ENCODE results near the gene CDKAL1.
"Not testable (repeated sequence)": the region's sequence is repeated elsewhere in the genome, so short reads cannot be mapped to it uniquely, and the experiment has no call there.

CDKAL1 gene

DNA sequence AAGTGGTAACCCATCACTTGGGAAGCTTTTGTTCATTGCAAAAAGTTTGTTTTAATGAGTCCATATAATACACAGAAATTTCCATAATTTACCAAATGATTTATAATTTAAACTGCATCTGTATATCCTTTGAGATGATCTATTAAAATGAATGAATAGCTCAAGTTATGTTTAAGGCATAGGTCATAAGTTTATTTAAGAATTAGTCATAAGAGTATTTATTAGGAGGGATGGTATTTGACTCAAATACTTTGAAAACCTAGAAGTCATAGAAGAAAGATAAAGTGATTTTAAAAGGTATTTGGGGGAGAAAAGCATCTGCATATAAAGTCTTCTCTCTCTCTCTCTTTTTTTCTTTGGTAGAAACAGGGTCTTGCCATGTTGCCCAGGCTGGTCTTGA, 388.5 kb downstream of the CDKAL1 start:
- H3K27me3 ChIP-seq (ENCODE audit: insufficient read depth, low read length, poor library complexity): no peaks in the 10 kb centered on the region
- DNase-seq (no peak), ATAC-seq (ENCODE audit: insufficient read depth, low read depth) (no peak)
- H3K9ac ChIP-seq (ENCODE audit: low read depth, low read length): no peak overlapping the region
- TF ChIP-seq, protein P1, sequence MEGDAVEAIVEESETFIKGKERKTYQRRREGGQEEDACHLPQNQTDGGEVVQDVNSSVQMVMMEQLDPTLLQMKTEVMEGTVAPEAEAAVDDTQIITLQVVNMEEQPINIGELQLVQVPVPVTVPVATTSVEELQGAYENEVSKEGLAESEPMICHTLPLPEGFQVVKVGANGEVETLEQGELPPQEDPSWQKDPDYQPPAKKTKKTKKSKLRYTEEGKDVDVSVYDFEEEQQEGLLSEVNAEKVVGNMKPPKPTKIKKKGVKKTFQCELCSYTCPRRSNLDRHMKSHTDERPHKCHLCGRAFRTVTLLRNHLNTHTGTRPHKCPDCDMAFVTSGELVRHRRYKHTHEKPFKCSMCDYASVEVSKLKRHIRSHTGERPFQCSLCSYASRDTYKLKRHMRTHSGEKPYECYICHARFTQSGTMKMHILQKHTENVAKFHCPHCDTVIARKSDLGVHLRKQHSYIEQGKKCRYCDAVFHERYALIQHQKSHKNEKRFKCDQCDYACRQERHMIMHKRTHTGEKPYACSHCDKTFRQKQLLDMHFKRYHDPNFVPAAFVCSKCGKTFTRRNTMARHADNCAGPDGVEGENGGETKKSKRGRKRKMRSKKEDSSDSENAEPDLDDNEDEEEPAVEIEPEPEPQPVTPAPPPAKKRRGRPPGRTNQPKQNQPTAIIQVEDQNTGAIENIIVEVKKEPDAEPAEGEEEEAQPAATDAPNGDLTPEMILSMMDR (IDR thresholded peaks at IDR 0.05; ENCODE audit: borderline replicate concordance, extremely low read depth, low read length, poor library complexity, severe bottlenecking): no peak
- TF ChIP-seq EZH2 (IDR thresholded peaks at IDR 0.05; ENCODE audit: borderline replicate concordance, low read depth, low read length, severe bottlenecking): no peak
- H2AFZ ChIP-seq (ENCODE audit: low read depth, low read length): no peak overlapping the region
- no peak overlapping the region for H3K4me2 ChIP-seq (ENCODE audit: insufficient read depth, low read length)
- H3K36me3 ChIP-seq (ENCODE audit: insufficient read depth, low read length): no peaks in the 10 kb centered on the region
- H3K27ac ChIP-seq (ENCODE audit: low read length): no peak overlapping the region
- no peak overlapping the region for H3K4me3 ChIP-seq (ENCODE audit: low read depth in 1 of 2, low read length in 2 of 2)
- no peaks in the 10 kb centered on the region for H3K9me3 ChIP-seq (ENCODE audit: insufficient read depth, low read length, severe bottlenecking)
- H4K20me1 ChIP-seq (ENCODE audit: insufficient read depth, low read length): no peaks in the 10 kb centered on the region
- H3K79me2 ChIP-seq (ENCODE audit: insufficient read depth, low read length): no peaks in the 10 kb centered on the region
- H3K4me1 ChIP-seq (ENCODE audit: insufficient read depth, low read length): no peaks in the 10 kb centered on the region

DNA sequence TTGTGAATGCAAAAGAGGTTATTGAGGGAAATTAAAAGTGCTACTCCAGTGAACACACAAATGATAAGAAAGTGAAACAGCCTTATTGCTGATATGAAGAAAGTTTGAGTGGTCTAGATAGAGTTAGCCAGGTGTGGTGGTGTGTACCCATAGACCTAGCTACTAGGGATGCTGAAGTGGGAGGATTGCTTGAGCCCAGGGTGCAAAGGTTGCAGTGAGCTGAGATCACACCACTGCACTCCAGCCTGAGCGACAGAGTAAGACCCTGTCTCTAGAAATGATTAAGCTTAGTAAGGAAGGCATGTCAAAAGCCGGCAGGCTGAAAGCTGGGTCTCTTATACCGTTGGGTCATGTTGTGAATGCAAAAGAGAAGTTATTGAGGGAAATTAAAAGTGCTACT, 389.8 kb downstream of the CDKAL1 start:
- H3K27me3 ChIP-seq (ENCODE audit: insufficient read depth, low read length, poor library complexity); H3K27ac ChIP-seq (ENCODE audit: low read length); H3K36me3 ChIP-seq (ENCODE audit: insufficient read depth, low read length); H3K9ac ChIP-seq (ENCODE audit: low read depth, low read length); H3K4me3 ChIP-seq (ENCODE audit: low read depth in 1 of 2, low read length in 2 of 2); H3K79me2 ChIP-seq (ENCODE audit: insufficient read depth, low read length); DNase-seq; H4K20me1 ChIP-seq (ENCODE audit: insufficient read depth, low read length); H3K4me1 ChIP-seq (ENCODE audit: insufficient read depth, low read length); ATAC-seq (ENCODE audit: insufficient read depth, low read depth); H3K4me2 ChIP-seq (ENCODE audit: insufficient read depth, low read length); H3K9me3 ChIP-seq (ENCODE audit: insufficient read depth, low read length, severe bottlenecking); H2AFZ ChIP-seq (ENCODE audit: low read depth, low read length): not testable (repeated sequence)

DNA sequence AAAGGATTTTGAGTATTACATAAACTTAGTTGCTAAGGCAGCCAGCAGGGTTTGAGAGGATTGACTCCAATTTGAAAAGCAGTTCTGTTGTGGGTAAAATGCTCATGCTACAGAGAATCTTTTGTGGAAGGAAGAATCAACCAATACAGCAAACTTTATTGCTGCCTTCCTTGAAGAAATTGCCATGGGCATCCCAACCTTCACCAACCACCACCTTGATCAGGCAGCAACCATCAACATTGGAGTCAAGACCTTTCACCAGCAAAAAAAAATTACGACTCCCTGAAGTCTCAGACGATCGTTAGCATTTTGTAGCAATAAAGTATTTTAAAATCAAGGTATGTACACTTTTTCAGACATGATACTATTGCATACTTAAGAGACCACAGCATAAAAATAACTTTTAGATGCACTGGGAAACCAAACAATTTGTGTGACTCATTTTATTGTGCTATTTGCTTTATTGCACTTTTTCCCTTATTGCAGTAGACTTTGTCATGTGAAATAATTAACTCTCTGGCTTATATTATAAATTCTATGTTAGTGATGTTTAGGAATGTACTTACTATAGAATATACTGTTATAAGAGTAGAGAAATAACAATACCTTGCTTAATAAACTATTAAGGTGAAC, 390.8 kb downstream of the CDKAL1 start:
- Histone ChIP-seq H3K4me2 (ENCODE audit: insufficient read depth, low read length) (no peak overlapping the region), H3K79me2 (ENCODE audit: insufficient read depth, low read length) (no peaks in the 10 kb centered on the region), H3K9me3 (ENCODE audit: insufficient read depth, low read length, severe bottlenecking) (no peaks in the 10 kb centered on the region)

DNA sequence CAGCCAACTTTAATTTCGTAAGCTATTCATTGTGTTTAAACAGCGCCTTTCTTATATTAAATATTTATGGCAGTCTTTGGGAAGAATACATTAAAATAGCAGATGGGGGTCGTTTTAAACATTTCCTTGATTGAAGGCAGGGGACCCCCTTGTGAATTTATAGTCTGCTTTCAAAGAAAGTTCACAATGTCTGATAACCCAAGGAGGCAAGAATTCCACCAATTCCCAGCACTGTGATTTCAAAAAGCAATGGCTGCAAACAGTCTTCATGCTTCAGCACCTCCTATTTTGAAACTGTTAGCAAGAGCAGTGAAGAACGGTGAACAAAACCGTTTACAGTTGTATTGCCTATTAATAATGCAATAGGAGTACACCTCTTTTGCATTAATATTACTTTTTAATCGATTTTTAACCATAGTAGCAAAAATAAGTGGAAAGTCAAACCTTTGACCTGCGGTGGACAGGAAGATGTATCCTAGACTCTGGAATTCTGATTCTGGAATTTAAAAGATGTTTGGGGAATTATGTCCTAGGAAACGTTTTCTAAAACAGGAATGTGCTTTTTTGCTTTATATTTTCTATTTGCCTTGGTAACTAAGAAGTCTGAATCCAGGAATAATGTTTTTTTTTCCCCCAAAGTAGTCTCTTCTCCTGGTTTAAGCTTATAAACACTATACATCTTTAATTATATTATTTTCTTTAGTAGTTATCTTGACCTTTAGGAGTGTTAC, 393.0 kb downstream of the CDKAL1 start:
- Histone ChIP-seq H4K20me1 (ENCODE audit: insufficient read depth, low read length) (no peaks in the 10 kb centered on the region), H3K79me2 (ENCODE audit: insufficient read depth, low read length) (no peaks in the 10 kb centered on the region), H2AFZ (ENCODE audit: low read depth, low read length) (no peak overlapping the region), H3K27me3 (ENCODE audit: insufficient read depth, low read length, poor library complexity) (no peaks in the 10 kb centered on the region), H3K27ac (ENCODE audit: low read length) (no peak overlapping the region), H3K4me2 (ENCODE audit: insufficient read depth, low read length) (no peak overlapping the region), H3K9me3 (ENCODE audit: insufficient read depth, low read length, severe bottlenecking) (no peaks in the 10 kb centered on the region), H3K36me3 (ENCODE audit: insufficient read depth, low read length) (no peaks in the 10 kb centered on the region), H3K9ac (ENCODE audit: low read depth, low read length) (no peak overlapping the region), H3K4me3 (ENCODE audit: low read depth in 1 of 2, low read length in 2 of 2) (no peak overlapping the region), H3K4me1 (ENCODE audit: insufficient read depth, low read length) (no peaks in the 10 kb centered on the region)
- DNase-seq: no peak
- ATAC-seq (ENCODE audit: insufficient read depth, low read depth): no peak
- no peak for TF ChIP-seq EZH2 (IDR thresholded peaks at IDR 0.05; ENCODE audit: borderline replicate concordance, low read depth, low read length, severe bottlenecking)
- TF ChIP-seq, protein P1 (IDR thresholded peaks at IDR 0.05; ENCODE audit: borderline replicate concordance, extremely low read depth, low read length, poor library complexity, severe bottlenecking): no peak

More for the DNA sequence above, 390.8 kb downstream of the CDKAL1 start:
- no peaks in the 10 kb centered on the region for H3K27me3 ChIP-seq (ENCODE audit: insufficient read depth, low read length, poor library complexity)
- no peak for ATAC-seq (ENCODE audit: insufficient read depth, low read depth)
- no peak overlapping the region for H3K4me3 ChIP-seq (ENCODE audit: low read depth in 1 of 2, low read length in 2 of 2)
- no peaks in the 10 kb centered on the region for H3K4me1 ChIP-seq (ENCODE audit: insufficient read depth, low read length)
- DNase-seq: no peak
- no peaks in the 10 kb centered on the region for H3K36me3 ChIP-seq (ENCODE audit: insufficient read depth, low read length)
- H4K20me1 ChIP-seq (ENCODE audit: insufficient read depth, low read length): no peaks in the 10 kb centered on the region
- H3K9ac ChIP-seq (ENCODE audit: low read depth, low read length): no peak overlapping the region
- H3K27ac ChIP-seq (ENCODE audit: low read length): no peak overlapping the region
- TF ChIP-seq EZH2 (IDR thresholded peaks at IDR 0.05; ENCODE audit: borderline replicate concordance, low read depth, low read length, severe bottlenecking): no peak
- TF ChIP-seq, protein P1 (IDR thresholded peaks at IDR 0.05; ENCODE audit: borderline replicate concordance, extremely low read depth, low read length, poor library complexity, severe bottlenecking): no peak
- H2AFZ ChIP-seq (ENCODE audit: low read depth, low read length): no peak overlapping the region

All from DND-41 (cell line).